ENCODE data around the gene RSRP1. TPM values are rescaled to one million over a fixed set of nuclear protein-coding genes. Genes with fewer than 3 reads are reported as not detected.

The RSRP1 gene
- total RNA-seq, 1 donor from 2014 or later: 153 TPM

Other genes starting within 250 kb of the RSRP1 start
- gene SYF2, start 15.0 kb downstream of the RSRP1 start, total RNA-seq: 47.8 and 51.7 TPM in 2 replicates
- not detected in 2 replicates for gene RHD, start 25.1 kb upstream of the RSRP1 start, total RNA-seq
- gene TMEM50A, start 90.9 kb upstream of the RSRP1 start, total RNA-seq: 164 and 170 TPM in 2 replicates
- gene RHCE, start 173.4 kb upstream of the RSRP1 start, total RNA-seq: 0.15 and 1.2 TPM in 2 replicates
- 20.2 and 21.0 TPM in 2 replicates for gene MACO1, start 183.4 kb upstream of the RSRP1 start, total RNA-seq